Measurements from ENCODE around the gene CSNK1A1L. TPM values are rescaled to one million over a fixed set of nuclear protein-coding genes. Genes with fewer than 3 reads are reported as not detected.
A peak's percentile ranks its signal among the peaks of the same experiment; 100 is the strongest.

CSNK1A1L gene
- total and polyA plus RNA-seq, 10 of the 15 experiments (the other 5 are each of a cell fraction or from before 2014, with no cell fraction given): not detected

DNA sequence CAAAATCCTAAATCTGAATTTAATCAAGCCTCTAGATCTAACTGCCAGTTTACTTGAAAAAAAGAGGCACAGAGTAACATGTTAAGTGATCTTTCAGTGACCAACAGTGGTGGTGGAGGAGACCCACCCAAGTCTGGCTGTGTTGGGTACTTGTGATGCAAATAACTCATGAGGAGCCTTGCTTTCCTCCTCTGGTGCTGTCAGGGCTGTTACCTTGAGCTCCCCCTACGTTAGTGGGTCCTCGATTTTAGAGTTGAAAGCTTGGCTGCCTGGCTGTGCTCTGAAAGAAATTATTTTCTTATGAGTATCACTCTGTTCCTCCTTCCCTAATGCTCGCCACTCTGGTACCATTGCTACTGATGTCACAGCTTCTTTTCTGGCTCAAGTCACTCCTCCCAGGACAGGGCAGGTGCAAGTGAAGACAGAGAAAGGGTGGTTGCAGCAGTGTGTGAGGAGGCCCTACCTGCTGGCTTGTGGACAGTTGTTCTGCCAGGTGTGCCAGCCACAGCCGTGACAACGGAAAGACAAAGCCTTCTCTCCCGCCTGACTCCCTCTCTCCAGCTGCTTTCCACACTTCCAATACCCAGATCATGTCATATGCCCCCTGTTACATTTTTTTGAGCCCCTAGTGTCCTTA, 39.5 kb downstream of the CSNK1A1L start:
- Histone ChIP-seq H3K36me3 (ENCODE audit: control insufficient read depth in 2 of 2, insufficient read depth in 2 of 2, low read length in 1 of 2) (no peaks in the 10 kb centered on the region), H3K27me3 (replicated peaks in 1 of 2; ENCODE audit: control insufficient read depth in 2 of 2, insufficient read depth in 2 of 2, low read length in 1 of 2) (no peaks in the 10 kb centered on the region; a peak in 2 of 4 replicates), H2AFZ (ENCODE audit: control insufficient read depth, low read depth, low read length) (no peak overlapping the region), H4K20me1 (ENCODE audit: control insufficient read depth, insufficient read depth) (no peaks in the 10 kb centered on the region), H3K4me3 (no peak overlapping the region), H3K4me2 (ENCODE audit: control insufficient read depth, insufficient read depth) (no peak overlapping the region), H3K9me3 (replicated peaks; ENCODE audit: control insufficient read depth, insufficient read depth, low read length) (no peaks in the 10 kb centered on the region), H3K79me2 (ENCODE audit: control insufficient read depth, insufficient read depth, low read length) (no peaks in the 10 kb centered on the region), H3K27ac (ENCODE audit: control insufficient read depth, insufficient read depth) (no peak overlapping the region), H3K4me1 (ENCODE audit: control insufficient read depth, insufficient read depth, low read length) (no peaks in the 10 kb centered on the region), H3K9ac (ENCODE audit: control insufficient read depth, insufficient read depth, low read length) (no peak overlapping the region)
- ChIA-PET POLR2A (no interaction called here), RAD21 (ENCODE audit: unreplicated experiment) (interaction anchor here (1.4 kb wide), 1 partner anchor 1516 kb away, joined by 3 read pairs; no protein-coding TSS in a partner anchor), SMC1A (ENCODE audit: uncharacterized antibody, unreplicated experiment) (interaction anchor here (1.0 kb wide), 1 partner anchor 68 kb away, joined by 3 read pairs; no protein-coding TSS in a partner anchor), CTCF (no interaction called here)
- DNase-seq (ENCODE audit: low read depth, low spot score): no peak
- TF ChIP-seq FOS (IDR thresholded peaks at IDR 0.05; ENCODE audit: borderline replicate concordance, extremely low read depth, insufficient read length) (no peak), POLR2A (IDR thresholded peaks at IDR 0.05; ENCODE audit: low read depth, low read length) (no peak)
- no peak for FAIRE-seq
- BruUV-seq (replicated peaks): no TSS peak
- intact Hi-C loops (cut with micrococcal nuclease; ENCODE audit: unreplicated experiment): loop anchor here (5.0 to 10.0 kb wide), 2 partner anchors 211 to 719 kb away; partner anchors contain the start of gene SPART
- in situ Hi-C loops (cut with MboI): loop anchor here (10.0 to 25.0 kb wide), 3 partner anchors 211 to 1296 kb away; no protein-coding TSS in a partner anchor
- WGBS (ENCODE audit: insufficient coverage, insufficient replicate concordance, low lambda C conversion rate, missing lambda C conversion rate): 40% methylated on average over 6 of the region's 6 CpGs
- no peak for ATAC-seq

DNA sequence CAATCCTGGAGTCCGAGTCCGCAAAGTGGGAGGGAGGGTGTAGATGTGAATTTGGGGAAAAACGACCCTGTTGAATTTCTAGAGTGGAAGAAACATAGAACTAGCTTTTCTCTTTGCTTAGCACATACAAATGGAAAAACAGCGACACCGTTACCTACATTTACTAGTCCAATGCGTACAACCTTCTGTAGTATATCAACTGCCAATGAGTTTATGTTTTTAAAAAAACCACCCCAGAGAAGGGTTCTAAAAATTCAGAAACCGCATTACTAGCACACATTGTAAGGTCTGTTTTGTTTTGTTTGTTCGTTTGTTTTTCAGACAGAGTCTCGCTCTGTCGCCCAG, 45.6 kb downstream of the CSNK1A1L start:
- Histone ChIP-seq H3K9ac (ENCODE audit: control insufficient read depth, insufficient read depth, low read length) (peak overlapping the region; percentile 3; the same call in 1 of the 2 replicates), H2AFZ (ENCODE audit: control insufficient read depth, low read depth, low read length) (peak overlapping the region; percentile 87), H3K4me1 (ENCODE audit: control insufficient read depth, insufficient read depth, low read length) (peaks cover 2% of the 10 kb centered on the region; the same call in 1 of the 2 replicates), H3K27ac (ENCODE audit: control insufficient read depth, insufficient read depth) (no peak overlapping the region; the same call in 1 of the 2 replicates), H3K36me3 (ENCODE audit: control insufficient read depth in 2 of 2, insufficient read depth in 2 of 2, low read length in 1 of 2) (peaks cover 0 to 3% of the 10 kb centered on the region in 2 experiments; a peak in 1 of 4 replicates), H3K4me2 (ENCODE audit: control insufficient read depth, insufficient read depth) (peak overlapping the region; percentile 51), H3K79me2 (ENCODE audit: control insufficient read depth, insufficient read depth, low read length) (peaks cover 26% of the 10 kb centered on the region), H3K9me3 (replicated peaks; ENCODE audit: control insufficient read depth, insufficient read depth, low read length) (no peaks in the 10 kb centered on the region; the same call in 2 of the 3 replicates), H4K20me1 (ENCODE audit: control insufficient read depth, insufficient read depth) (no peaks in the 10 kb centered on the region), H3K4me3 (peak overlapping the region; percentile 78), H3K27me3 (replicated peaks in 1 of 2; ENCODE audit: control insufficient read depth in 2 of 2, insufficient read depth in 2 of 2, low read length in 1 of 2) (no peaks in the 10 kb centered on the region; a peak in 1 of 4 replicates)
- FAIRE-seq (peak; percentile 76), ATAC-seq (peak; percentile 7; the same call in 1 of the 3 replicates), DNase-seq (ENCODE audit: low read depth, low spot score) (no peak)
- 26% methylated on average over 10 of the region's 10 CpGs for WGBS (ENCODE audit: insufficient coverage, insufficient replicate concordance, low lambda C conversion rate, missing lambda C conversion rate)
- TF ChIP-seq MLLT1 (IDR thresholded peaks at IDR 0.05): peak; percentile 89
- no peak for TF ChIP-seq TCF3 (IDR thresholded peaks at IDR 0.05; ENCODE audit: borderline replicate concordance, insufficient read depth, low read depth, low read length)
- BruUV-seq (replicated peaks): no TSS peak
- intact Hi-C loops (cut with micrococcal nuclease; ENCODE audit: unreplicated experiment): loop anchor here (2.0 to 10.0 kb wide), 4 partner anchors 59 to 728 kb away; partner anchors contain the start of genes EXOSC8 and RFXAP
- in situ Hi-C loops (cut with MboI): loop anchor here (5.0 to 25.0 kb wide), 4 partner anchors 205 to 1302 kb away; no protein-coding TSS in a partner anchor
- ChIA-PET POLR2A (interaction anchor here (0.6 kb wide), 2 partner anchors 59 to 1218 kb away, joined by 3 to 5 read pairs; partner anchors contain the start of gene EXOSC8), RAD21 (ENCODE audit: unreplicated experiment) (no interaction called here), CTCF (interaction anchor here (1.2 kb wide), 1 partner anchor 78 kb away, joined by 3 read pairs; no protein-coding TSS in a partner anchor), SMC1A (ENCODE audit: uncharacterized antibody, unreplicated experiment) (interaction anchor here (1.1 kb wide), 1 partner anchor 11 kb away, joined by 3 read pairs; no protein-coding TSS in a partner anchor)
